ENCODE measurements around the gene ZNF701. TPM values are rescaled to one million over a fixed set of nuclear protein-coding genes. Genes with fewer than 3 reads are reported as not detected.

ZNF701 gene
- polyA plus RNA-seq, 1 of the 3 experiments (the other 2 are of a cell fraction) = 3.8 TPM

DNA sequence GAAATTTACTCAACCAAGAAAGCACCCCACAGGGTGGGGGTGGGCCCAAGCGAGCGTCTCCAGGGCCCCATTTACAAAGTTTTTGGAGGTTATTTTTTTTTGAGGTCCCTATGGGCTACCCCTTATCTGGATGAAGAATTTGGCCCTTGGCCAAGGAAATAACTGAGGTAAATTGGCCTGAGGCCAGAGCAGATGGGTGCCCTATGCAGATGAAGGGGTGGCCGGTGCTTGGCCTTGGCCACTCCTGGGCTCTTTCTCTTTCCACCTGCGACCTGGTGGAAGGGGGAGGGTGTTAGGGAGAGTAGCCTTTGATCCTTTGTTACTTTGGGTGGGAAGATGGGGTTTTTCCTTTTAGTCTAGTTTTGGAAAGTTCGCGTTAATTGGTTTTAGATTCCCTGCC lies 15.5 kb downstream of the ZNF701 start:
- Histone ChIP-seq H3K4me3 (ENCODE audit: low read depth in 2 of 2, low read length in 1 of 2) (no peak overlapping the region), H3K4me2 (no peak overlapping the region), H3K36me3 (replicated peaks in 1 of 2; ENCODE audit: control insufficient read depth in 1 of 2, insufficient read depth in 2 of 2, low read length in 1 of 2) (peaks cover 26 to 59% of the 10 kb centered on the region in 2 experiments), H3K27ac (ENCODE audit: low read depth in 2 of 2, low read length in 1 of 2) (no peak overlapping the region), H3K9me2 (no peaks in the 10 kb centered on the region), H3K9me3 (peaks cover 3% of the 10 kb centered on the region; the same call in 1 of the 2 replicates), H3K27me3 (ENCODE audit: insufficient read depth) (no peaks in the 10 kb centered on the region), H3F3A (replicated peaks; ENCODE audit: insufficient read depth) (no peaks in the 10 kb centered on the region), H3K9ac (no peak overlapping the region), H2AFZ (ENCODE audit: low read depth) (no peak overlapping the region), H3K79me2 (ENCODE audit: insufficient read depth) (no peaks in the 10 kb centered on the region), H4K20me1 (ENCODE audit: insufficient read depth) (no peaks in the 10 kb centered on the region), H3K4me1 (ENCODE audit: control insufficient read depth in 1 of 2, insufficient read depth in 2 of 2, low read depth in 1 of 2, low read length in 1 of 2) (no peaks in the 10 kb centered on the region)
- no peak for DNase-seq
- ChIA-PET POLR2A (no interaction called here), CTCF (no interaction called here)
- 94% methylated on average over 6 of the region's 6 CpGs for WGBS (ENCODE audit: low lambda C conversion rate)
- TF ChIP-seq NFIC (IDR thresholded peaks at IDR 0.05; ENCODE audit: borderline replicate concordance) (no peak), SMC3 (IDR thresholded peaks at IDR 0.05; ENCODE audit: low read depth, low read length) (no peak), PBX3 (IDR thresholded peaks at IDR 0.05) (no peak), MAX (IDR thresholded peaks at IDR 0.05; ENCODE audit: low read depth) (no peak), FOXJ3 (CRISPR knock-in tag; IDR thresholded peaks at IDR 0.05) (no peak), TAF1 (IDR thresholded peaks at IDR 0.05; ENCODE audit: borderline replicate concordance, low read depth, low read length) (no peak), EZH2phosphoT487 (IDR thresholded peaks at IDR 0.05; ENCODE audit: borderline replicate concordance, low read depth) (no peak), EP300 (IDR thresholded peaks at IDR 0.05; ENCODE audit: borderline replicate concordance in 1 of 2, low read depth in 1 of 2, low read length in 1 of 2) (no peak), RCOR1 (IDR thresholded peaks at IDR 0.05; ENCODE audit: low read length) (no peak), MXI1 (IDR thresholded peaks at IDR 0.05; ENCODE audit: low read depth, low read length) (no peak), FOSL2 (IDR thresholded peaks at IDR 0.05; ENCODE audit: borderline replicate concordance, low read depth) (no peak), GABPA (IDR thresholded peaks at IDR 0.05; ENCODE audit: low read depth) (no peak), FOXM1 (IDR thresholded peaks at IDR 0.05; ENCODE audit: low read depth) (no peak)

DNA sequence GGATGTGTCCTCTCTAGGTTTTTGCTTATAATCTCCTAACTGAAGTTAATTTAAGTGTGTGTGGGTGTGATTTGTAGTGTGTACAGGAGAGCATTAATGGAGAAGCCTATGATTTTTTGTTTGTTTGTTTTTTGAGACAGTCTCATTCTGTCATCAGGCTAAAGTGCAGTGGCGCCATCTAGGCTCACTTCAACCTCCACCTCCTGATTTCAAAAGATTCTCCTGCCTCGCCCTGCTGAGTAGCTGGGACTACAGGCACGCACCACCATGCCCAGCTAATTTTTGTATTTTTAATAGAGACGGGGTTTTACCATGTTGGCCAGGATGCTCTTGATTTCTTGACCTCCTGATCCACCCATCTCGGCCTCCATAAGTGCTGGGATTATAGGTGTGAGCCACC lies 20.6 kb downstream of the ZNF701 start:
- TF ChIP-seq RAD21 (IDR thresholded peaks at IDR 0.05; ENCODE audit: low read length) (peak; percentile 32; the same call in 1 of the 2 replicates), GATA2 (CRISPR knock-in tag; IDR thresholded peaks at IDR 0.05) (no peak), REST (IDR thresholded peaks at IDR 0.05; ENCODE audit: low read depth, low read length) (no peak)
- DNase-seq = no peak
- no peaks in the 10 kb centered on the region for H3K9me2 ChIP-seq
- H3K27me3 ChIP-seq (ENCODE audit: insufficient read depth) = no peaks in the 10 kb centered on the region
- no peaks in the 10 kb centered on the region for H3K79me2 ChIP-seq (ENCODE audit: insufficient read depth)
- no peak overlapping the region for H3K27ac ChIP-seq (ENCODE audit: low read depth in 2 of 2, low read length in 1 of 2)
- no peak overlapping the region for H3K4me2 ChIP-seq
- H2AFZ ChIP-seq (ENCODE audit: low read depth) = no peak overlapping the region
- H4K20me1 ChIP-seq (ENCODE audit: insufficient read depth) = no peaks in the 10 kb centered on the region
- POLR2A ChIA-PET = no interaction called here
- no peaks in the 10 kb centered on the region for H3K4me1 ChIP-seq (ENCODE audit: control insufficient read depth in 1 of 2, insufficient read depth in 2 of 2, low read depth in 1 of 2, low read length in 1 of 2)
- 78% methylated on average over 5 of the region's 5 CpGs for WGBS (ENCODE audit: low lambda C conversion rate)
- H3K9me3 ChIP-seq = no peaks in the 10 kb centered on the region
- H3K36me3 ChIP-seq (replicated peaks in 1 of 2; ENCODE audit: control insufficient read depth in 1 of 2, insufficient read depth in 2 of 2, low read length in 1 of 2) = peaks cover 0 to 23% of the 10 kb centered on the region in 2 experiments
- no peak overlapping the region for H3K4me3 ChIP-seq (ENCODE audit: low read depth in 2 of 2, low read length in 1 of 2)
- CTCF ChIA-PET = interaction anchor here (1.0 to 1.5 kb wide), 3 partner anchors 9 to 18 kb away, joined by 3 to 4 read pairs (median 3); no protein-coding TSS in a partner anchor
- H3K9ac ChIP-seq = no peak overlapping the region
- H3F3A ChIP-seq (replicated peaks; ENCODE audit: insufficient read depth) = no peaks in the 10 kb centered on the region

Data from SK-N-SH (cell line).